ENCODE measurements around the gene TNP1.

The TNP1 gene

GRCh38 chr2:216872624-216873023 lies 12.8 kb upstream of the TNP1 start:
- no peak for DNase-seq

GRCh38 chr2:216872040-216872439 lies 12.2 kb upstream of the TNP1 start:
- no peak for DNase-seq

GRCh38 chr2:216871333-216871934 lies 11.6 kb upstream of the TNP1 start:
- no peak for DNase-seq

- no peak for DNase-seq
These were observed 10.9 kb upstream of the TNP1 start for GRCh38 chr2:216870508-216871332.

DNA sequence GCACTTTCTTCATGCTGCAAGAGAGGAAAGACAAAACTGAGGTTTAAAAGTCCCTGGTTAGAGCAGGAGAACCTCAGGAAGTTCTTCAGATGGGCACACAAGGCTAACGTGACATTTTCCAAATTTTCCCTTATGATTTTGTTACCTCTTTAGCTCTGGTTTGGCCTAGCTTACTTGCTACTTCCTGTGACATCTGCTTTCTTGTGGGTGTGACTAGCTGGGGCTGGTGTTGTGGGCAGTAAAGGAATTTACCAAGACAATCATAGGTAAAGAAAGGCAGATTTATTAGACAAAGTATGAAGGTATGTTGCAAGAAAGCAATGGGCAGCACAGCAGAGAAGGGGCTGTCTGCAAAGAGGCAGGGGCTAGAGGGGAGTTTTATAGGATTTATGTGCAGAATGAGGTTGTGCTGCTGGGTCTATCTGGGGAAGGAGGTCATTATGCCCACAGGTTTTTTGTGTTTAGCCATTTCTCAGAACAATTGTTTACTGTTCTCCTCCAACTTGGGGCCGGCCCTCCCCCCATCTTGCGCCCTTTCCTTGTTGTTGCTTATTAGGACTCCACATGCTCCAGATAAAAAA lies 6.7 kb upstream of the TNP1 start:
- no peak for DNase-seq

- DNase-seq = no peak
These were observed 5.8 kb upstream of the TNP1 start for GRCh38 chr2:216865658-216866057.

DNA sequence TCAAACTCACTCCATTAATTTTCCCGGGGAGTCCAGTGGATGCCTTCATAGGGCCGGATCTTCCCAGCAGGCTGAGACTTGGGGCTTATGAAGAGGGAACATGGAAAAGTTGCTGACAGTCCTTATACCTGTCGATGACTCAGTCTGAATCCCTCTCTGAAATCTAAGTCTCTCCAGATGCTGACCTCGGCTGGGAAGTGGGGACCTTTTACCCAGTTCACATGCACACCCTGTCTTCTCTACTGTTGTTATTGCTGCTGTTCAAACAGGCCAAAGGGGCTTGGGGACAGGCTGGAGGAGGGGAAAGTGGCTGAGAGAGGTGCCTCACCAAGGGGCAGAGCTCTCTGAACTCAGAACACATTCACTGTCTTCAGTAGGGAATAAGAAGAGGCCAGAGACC lies 4.1 kb upstream of the TNP1 start:
- DNase-seq = no peak

DNA sequence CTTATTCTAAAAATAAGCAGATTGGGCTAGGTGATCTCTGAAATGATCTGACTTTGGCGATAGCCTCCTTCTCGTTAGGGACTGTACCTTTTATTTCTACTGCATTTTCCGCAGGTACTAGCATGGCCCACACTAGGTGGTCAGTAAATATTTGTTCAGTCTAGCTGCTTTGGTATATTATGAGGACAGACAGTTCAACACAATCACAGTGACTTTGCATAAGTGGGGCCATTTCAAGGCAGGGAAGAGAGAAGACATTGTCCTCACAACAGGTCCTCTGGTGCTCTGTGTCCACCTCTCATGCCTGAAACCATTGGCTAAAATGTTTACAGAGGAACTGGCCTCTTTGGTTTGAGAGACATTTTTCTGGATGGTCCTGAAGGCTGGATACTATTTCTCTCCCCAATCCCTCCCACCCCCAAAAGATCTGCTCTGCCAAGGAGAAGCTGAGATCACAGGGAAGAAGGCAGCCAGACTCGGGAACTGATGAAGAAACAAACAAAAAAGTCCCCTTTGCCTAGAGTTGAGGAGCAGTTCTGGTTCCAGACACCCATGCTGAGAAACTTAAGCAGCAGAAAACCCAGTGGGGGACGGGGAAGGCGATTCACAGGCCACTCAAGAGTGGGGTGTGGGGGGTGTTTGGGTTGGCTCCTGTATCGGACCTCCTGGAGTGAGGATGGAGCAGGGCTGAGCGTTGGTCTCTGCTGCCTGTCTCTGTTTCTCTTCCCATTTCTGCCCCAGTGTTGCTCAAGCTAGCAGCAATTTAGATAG lies 2.9 kb upstream of the TNP1 start:
- no peak for DNase-seq

- no peak for DNase-seq
These were observed 718 bp upstream of the TNP1 start for GRCh38 chr2:216860426-216861137.

- DNase-seq = no peak
These were observed 1.6 kb downstream of the TNP1 start for GRCh38 chr2:216858312-216858711.

- no peak for DNase-seq
These were observed 2.7 kb downstream of the TNP1 start for GRCh38 chr2:216857131-216857550.

DNA sequence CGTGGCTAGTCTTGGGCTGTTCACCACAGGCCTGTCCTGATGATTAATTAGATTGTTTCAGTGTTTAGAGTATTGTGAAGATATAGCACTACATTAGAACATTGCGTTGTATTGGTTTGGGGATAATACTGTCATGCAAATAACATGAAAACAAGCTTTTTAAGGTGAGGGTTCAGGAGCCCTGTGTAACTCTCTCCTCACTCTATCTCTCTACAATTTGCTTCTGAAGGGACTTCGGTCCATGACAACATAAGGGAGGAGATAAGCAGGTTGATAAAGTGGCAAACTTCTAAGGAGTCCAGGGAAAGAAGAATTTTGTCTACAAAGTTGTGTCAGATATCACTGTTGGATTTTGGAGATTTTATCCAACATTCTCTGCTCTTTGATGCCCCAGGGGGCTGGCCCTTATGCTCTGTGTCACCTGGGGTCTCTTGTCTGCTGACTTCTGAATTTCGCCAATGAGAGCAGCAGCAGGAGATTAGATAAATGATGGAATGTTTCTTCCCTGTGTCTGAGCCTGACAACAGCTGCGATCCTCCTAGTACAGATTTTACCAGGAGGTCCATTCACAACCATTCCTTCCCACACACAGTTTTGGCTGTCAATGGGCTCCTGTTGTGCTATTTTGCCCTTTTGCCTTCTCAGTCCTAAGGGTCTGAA lies 3.3 kb downstream of the TNP1 start:
- no peak for DNase-seq

DNA sequence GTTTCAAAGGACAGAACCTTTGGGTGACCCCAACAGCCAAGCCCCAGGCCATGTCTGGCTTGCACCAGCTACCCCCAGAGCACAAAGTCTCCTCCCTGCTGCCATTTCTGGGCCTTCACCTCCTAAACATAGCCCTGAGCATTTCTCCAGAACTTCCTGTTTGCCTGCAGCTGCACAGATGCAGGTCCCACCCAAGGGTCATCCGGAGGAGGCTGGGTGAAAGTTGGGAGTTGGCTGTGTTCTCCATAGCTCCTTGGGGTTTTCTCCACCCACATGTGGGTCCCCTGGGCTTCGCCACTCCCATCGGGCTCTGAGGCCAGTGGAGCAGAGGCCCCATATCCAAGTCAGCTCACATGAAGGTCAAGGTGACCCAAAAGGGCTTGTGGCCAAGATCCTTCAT lies 4.3 kb downstream of the TNP1 start:
- DNase-seq = no peak

DNA sequence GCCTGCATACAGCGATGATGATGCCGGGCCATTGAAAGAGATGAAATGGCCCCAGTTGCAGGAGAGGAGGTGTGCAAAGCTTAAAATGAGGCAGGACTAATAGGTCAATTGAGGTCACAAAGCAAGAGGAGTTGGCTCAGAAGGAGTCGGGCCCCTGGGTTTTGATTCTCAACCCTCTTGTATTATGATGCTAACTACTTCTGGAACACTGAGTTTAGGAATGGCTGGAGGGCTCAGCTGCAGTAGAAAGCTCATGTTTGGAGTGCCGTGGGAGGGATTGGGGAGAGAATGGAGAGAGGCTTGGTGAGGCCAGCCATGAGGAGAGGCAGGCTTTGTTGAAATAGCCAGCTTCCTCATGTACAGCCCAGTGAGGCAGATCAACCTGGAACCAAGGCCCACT lies 4.8 kb downstream of the TNP1 start:
- no peak for DNase-seq

GRCh38 chr2:216851486-216852090 lies 8.3 kb downstream of the TNP1 start:
- DNase-seq = no peak

DNA sequence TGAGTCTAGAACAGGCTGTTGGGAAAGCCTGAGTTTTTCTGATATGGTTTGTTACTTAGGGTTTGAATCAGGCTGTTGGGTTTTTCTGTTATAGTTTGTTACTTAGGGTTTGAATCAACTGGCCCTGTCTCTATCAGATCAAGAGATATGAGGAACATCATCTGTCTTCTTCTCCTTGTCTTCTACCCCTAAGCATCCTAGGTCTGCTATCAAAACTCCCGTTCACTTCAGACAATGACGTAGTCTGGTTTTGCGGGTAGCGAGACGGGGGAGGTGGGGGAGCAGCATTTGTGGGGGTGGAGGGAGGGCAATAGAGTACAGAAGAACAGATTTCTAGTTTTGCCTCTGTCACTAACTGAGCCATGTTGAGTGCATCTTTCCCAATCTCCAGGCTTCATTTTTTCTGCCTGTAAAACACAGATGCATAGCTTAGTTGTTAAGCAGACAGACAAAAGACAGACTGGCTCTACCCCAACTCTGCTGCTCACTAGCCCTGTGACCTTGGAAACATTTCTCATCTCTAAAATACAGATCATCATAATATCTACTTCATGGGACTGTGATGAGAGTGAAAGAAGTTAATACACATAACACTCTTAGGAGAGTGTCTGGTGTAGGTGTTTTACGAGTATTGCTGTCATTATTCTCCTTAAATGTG lies 9.1 kb downstream of the TNP1 start:
- no peak for DNase-seq

GRCh38 chr2:216849987-216850386 lies 9.9 kb downstream of the TNP1 start:
- no peak for DNase-seq

DNA sequence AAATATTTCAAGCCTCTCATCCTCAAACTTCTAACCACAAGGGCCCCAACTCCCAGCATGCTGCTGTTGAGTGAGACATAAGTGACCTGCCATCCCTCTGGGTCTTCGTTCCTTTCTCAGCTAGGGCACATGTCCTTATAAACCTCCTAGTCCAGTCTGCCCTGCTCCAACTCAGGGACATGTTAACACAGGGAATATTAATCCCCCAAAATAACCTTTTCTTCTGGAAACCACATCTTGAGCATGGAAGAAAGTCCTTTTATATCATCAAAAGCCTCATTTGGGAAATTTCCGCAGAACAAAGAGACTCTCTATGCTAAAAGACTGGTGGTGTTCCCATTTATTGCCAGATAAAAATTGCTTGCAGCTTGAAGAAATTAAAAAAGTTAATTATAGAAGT lies 14.4 kb downstream of the TNP1 start:
- no peak for DNase-seq

GRCh38 chr2:216842636-216843035 lies 17.2 kb downstream of the TNP1 start:
- no peak for DNase-seq

GRCh38 chr2:216839688-216840087 lies 20.2 kb downstream of the TNP1 start:
- no peak for DNase-seq

- no peak for DNase-seq
These were observed 21.7 kb downstream of the TNP1 start for GRCh38 chr2:216838151-216838550.

Data from CD4-positive, alpha-beta T cell treated with Interleukin-10 for 1 hour (primary cell).